Measurements from ENCODE around the gene GNPTG. TPM values are rescaled to one million over a fixed set of nuclear protein-coding genes. Genes with fewer than 3 reads are reported as not detected.

The GNPTG gene
- total and polyA plus RNA-seq, 2 of the 13 experiments (the other 11 are each of a cell fraction or from before 2014, with no cell fraction given) = 22.7 to 71.1 TPM

GRCh38 chr16:1351582-1352362, at the start of gene GNPTG, which contains the start of gene TSR3 (continued):
- TF ChIP-seq ZNF574 (CRISPR knock-in tag; IDR thresholded peaks at IDR 0.05) = peak; percentile 95
- TF ChIP-seq MAZ (IDR thresholded peaks at IDR 0.05; ENCODE audit: borderline replicate concordance, low read depth, low read length) = peak; percentile 61; the same call in 1 of the 2 replicates
- TF ChIP-seq MAZ (CRISPR knock-in tag; IDR thresholded peaks at IDR 0.05; ENCODE audit: low read depth) = peak; percentile 68; the same call in 1 of the 2 replicates
- 0 out of 2 replicates have a peak, but pooled peaks have one; percentile 61 for TF ChIP-seq PAX8 (CRISPR knock-in tag; IDR thresholded peaks at IDR 0.05; ENCODE audit: borderline replicate concordance)
- peak; percentile 87 for TF ChIP-seq SP4 (CRISPR knock-in tag; IDR thresholded peaks at IDR 0.05)
- TF ChIP-seq CENPT (CRISPR knock-in tag; IDR thresholded peaks at IDR 0.05; ENCODE audit: low read depth) = no peak; the same call in 1 of the 2 replicates
- TF ChIP-seq ZNF12 (CRISPR knock-in tag; IDR thresholded peaks at IDR 0.05) = no peak
- TF ChIP-seq, protein P1, sequence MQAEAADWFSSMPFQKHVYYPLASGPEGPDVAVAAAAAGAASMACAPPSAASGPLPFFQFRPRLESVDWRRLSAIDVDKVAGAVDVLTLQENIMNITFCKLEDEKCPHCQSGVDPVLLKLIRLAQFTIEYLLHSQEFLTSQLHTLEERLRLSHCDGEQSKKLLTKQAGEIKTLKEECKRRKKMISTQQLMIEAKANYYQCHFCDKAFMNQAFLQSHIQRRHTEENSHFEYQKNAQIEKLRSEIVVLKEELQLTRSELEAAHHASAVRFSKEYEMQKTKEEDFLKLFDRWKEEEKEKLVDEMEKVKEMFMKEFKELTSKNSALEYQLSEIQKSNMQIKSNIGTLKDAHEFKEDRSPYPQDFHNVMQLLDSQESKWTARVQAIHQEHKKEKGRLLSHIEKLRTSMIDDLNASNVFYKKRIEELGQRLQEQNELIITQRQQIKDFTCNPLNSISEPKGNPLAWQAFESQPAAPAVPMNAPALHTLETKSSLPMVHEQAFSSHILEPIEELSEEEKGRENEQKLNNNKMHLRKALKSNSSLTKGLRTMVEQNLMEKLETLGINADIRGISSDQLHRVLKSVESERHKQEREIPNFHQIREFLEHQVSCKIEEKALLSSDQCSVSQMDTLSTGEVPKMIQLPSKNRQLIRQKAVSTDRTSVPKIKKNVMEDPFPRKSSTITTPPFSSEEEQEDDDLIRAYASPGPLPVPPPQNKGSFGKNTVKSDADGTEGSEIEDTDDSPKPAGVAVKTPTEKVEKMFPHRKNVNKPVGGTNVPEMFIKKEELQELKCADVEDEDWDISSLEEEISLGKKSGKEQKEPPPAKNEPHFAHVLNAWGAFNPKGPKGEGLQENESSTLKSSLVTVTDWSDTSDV (CRISPR knock-in tag; IDR thresholded peaks at IDR 0.05) = no peak
- TF ChIP-seq ZFP41 (CRISPR knock-in tag; IDR thresholded peaks at IDR 0.05; ENCODE audit: borderline replicate concordance) = no peak
- TF ChIP-seq, protein P2, sequence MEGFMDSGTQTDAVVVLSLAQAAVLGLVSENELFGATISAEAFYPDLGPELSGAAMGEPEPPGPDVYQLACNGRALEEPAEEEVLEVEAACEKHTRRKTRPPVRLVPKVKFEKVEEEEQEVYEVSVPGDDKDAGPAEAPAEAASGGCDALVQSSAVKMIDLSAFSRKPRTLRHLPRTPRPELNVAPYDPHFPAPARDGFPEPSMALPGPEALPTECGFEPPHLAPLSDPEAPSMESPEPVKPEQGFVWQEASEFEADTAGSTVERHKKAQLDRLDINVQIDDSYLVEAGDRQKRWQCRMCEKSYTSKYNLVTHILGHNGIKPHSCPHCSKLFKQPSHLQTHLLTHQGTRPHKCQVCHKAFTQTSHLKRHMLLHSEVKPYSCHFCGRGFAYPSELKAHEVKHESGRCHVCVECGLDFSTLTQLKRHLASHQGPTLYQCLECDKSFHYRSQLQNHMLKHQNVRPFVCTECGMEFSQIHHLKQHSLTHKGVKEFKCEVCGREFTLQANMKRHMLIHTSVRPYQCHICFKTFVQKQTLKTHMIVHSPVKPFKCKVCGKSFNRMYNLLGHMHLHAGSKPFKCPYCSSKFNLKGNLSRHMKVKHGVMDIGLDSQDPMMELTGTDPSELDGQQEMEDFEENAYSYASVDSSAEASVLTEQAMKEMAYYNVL (CRISPR knock-in tag; IDR thresholded peaks at IDR 0.05; ENCODE audit: borderline replicate concordance) = no peak
- TF ChIP-seq ZBTB3 (CRISPR knock-in tag; IDR thresholded peaks at IDR 0.05; ENCODE audit: borderline replicate concordance, low read depth) = no peak
- TF ChIP-seq, protein P3, sequence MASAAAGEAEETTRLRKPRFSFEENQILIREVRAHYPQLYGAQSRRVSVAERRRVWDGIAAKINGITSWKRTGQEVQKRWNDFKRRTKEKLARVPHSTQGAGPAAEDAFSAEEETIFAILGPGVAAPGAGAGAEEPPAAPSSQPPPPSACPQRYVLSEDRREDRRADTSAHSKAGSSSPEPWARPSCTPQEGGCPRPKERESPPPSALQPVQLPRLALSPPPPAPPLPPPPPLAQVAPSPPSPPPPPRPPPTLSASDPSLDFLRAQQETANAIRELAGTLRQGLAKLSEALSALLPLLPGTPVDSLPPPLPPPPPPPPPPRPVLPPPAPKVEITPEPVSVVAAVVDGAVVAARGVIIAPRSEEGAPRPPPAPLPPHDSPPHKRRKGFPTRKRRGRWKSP (CRISPR knock-in tag; IDR thresholded peaks at IDR 0.05) = no peak
- TF ChIP-seq DNMT3B (CRISPR knock-in tag; conservative IDR thresholded peaks at IDR 0.05) = no peak
- no peak for TF ChIP-seq SMYD3 (CRISPR knock-in tag; IDR thresholded peaks at IDR 0.05)
- TF ChIP-seq NCOA5 (CRISPR knock-in tag; IDR thresholded peaks at IDR 0.05) = no peak
- no peak for TF ChIP-seq NAIF1 (CRISPR knock-in tag; IDR thresholded peaks at IDR 0.05; ENCODE audit: borderline replicate concordance)
- TF ChIP-seq, protein P4, sequence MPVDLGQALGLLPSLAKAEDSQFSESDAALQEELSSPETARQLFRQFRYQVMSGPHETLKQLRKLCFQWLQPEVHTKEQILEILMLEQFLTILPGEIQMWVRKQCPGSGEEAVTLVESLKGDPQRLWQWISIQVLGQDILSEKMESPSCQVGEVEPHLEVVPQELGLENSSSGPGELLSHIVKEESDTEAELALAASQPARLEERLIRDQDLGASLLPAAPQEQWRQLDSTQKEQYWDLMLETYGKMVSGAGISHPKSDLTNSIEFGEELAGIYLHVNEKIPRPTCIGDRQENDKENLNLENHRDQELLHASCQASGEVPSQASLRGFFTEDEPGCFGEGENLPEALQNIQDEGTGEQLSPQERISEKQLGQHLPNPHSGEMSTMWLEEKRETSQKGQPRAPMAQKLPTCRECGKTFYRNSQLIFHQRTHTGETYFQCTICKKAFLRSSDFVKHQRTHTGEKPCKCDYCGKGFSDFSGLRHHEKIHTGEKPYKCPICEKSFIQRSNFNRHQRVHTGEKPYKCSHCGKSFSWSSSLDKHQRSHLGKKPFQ (CRISPR knock-in tag; IDR thresholded peaks at IDR 0.05; ENCODE audit: insufficient replicate concordance) = no peak
- peak; percentile 94 for TF ChIP-seq ZFY (CRISPR knock-in tag; IDR thresholded peaks at IDR 0.05)
